Measurements from ENCODE around the gene TCEANC2.

Gene TCEANC2

GRCh38 chr1:54118704-54119103 lies 65.3 kb downstream of the TCEANC2 start:
- ChIA-PET CTCF (interaction anchor here (0.9 to 1.1 kb wide), 2 partner anchors 11 to 371 kb away, joined by 3 read pairs; no protein-coding TSS in a partner anchor), POLR2A (ENCODE audit: low non-redundant PET) (no interaction called here)
- H3K27ac ChIP-seq: no peak overlapping the region
- peak; percentile 58 for DNase-seq (ENCODE audit: low spot score)
- TF ChIP-seq CTCF (conservative IDR thresholded peaks at IDR 0.05; ENCODE audit: low read depth): no peak

- no peak overlapping the region for H3K27ac ChIP-seq
- no peak for TF ChIP-seq CTCF (conservative IDR thresholded peaks at IDR 0.05; ENCODE audit: low read depth)
- CTCF ChIA-PET: interaction anchor here (1.1 kb wide), 1 partner anchor 369 kb away, joined by 3 read pairs; no protein-coding TSS in a partner anchor
- POLR2A ChIA-PET (ENCODE audit: low non-redundant PET): no interaction called here
- no peak for DNase-seq (ENCODE audit: low spot score)
Measured at GRCh38 chr1:54120018-54120697, 66.8 kb downstream of the TCEANC2 start.

GRCh38 chr1:54120698-54121481 lies 67.5 kb downstream of the TCEANC2 start:
- TF ChIP-seq CTCF (conservative IDR thresholded peaks at IDR 0.05; ENCODE audit: low read depth): no peak
- POLR2A ChIA-PET (ENCODE audit: low non-redundant PET): no interaction called here
- H3K27ac ChIP-seq: no peak overlapping the region
- CTCF ChIA-PET: interaction anchor here (0.5 to 2.2 kb wide), 8 partner anchors 14 to 460 kb away, joined by 3 to 12 read pairs (median 3); no protein-coding TSS in a partner anchor
- DNase-seq (ENCODE audit: low spot score): no peak

GRCh38 chr1:54121482-54122134 lies 68.2 kb downstream of the TCEANC2 start:
- peak; percentile 77 for DNase-seq (ENCODE audit: low spot score)
- ChIA-PET CTCF (interaction anchor here (0.5 to 2.2 kb wide), 11 partner anchors 14 to 459 kb away, joined by 3 to 12 read pairs (median 3); no protein-coding TSS in a partner anchor), POLR2A (ENCODE audit: low non-redundant PET) (no interaction called here)
- TF ChIP-seq CTCF (conservative IDR thresholded peaks at IDR 0.05; ENCODE audit: low read depth): peak; percentile 78
- H3K27ac ChIP-seq: no peak overlapping the region

- TF ChIP-seq CTCF (conservative IDR thresholded peaks at IDR 0.05; ENCODE audit: low read depth): no peak
- H3K27ac ChIP-seq: no peak overlapping the region
- POLR2A ChIA-PET (ENCODE audit: low non-redundant PET): no interaction called here
- no peak for DNase-seq (ENCODE audit: low spot score)
- CTCF ChIA-PET: interaction anchor here (0.6 to 2.2 kb wide), 6 partner anchors 12 to 367 kb away, joined by 3 to 12 read pairs (median 4); no protein-coding TSS in a partner anchor
Measured at GRCh38 chr1:54122135-54122751, 68.8 kb downstream of the TCEANC2 start.

- no peak for DNase-seq (ENCODE audit: low spot score)
- no peak overlapping the region for H3K27ac ChIP-seq
- CTCF ChIA-PET: interaction anchor here (0.6 to 2.2 kb wide), 3 partner anchors 11 to 367 kb away, joined by 3 to 12 read pairs (median 5); no protein-coding TSS in a partner anchor
- TF ChIP-seq CTCF (conservative IDR thresholded peaks at IDR 0.05; ENCODE audit: low read depth): no peak
- POLR2A ChIA-PET (ENCODE audit: low non-redundant PET): no interaction called here
Measured at GRCh38 chr1:54122992-54123391, 69.6 kb downstream of the TCEANC2 start.
